HL-60/S4 (cell line): ENCODE data around the gene KLHL24.
"Not testable (repeated sequence)": the region's sequence is repeated elsewhere in the genome, so short reads cannot be mapped to it uniquely, and the experiment has no call there.

Source experiments
- in situ Hi-C: fragments of 300-500 bp; cut with MboI; formaldehyde crosslinking; loops from 2 replicates; pipeline ENCODE4 v1.14.3; 2022; ENCODE audit warnings: low sequenced_read_pairs

The KLHL24 gene

GRCh38 chr3:183635431-183636220 is at the start of gene KLHL24:
Gene KLHL24 (plus strand): TSS chr3:183635623. CDS start chr3:183650357, 14,734 bp downstream.
- in situ Hi-C loops = no loop called here

GRCh38 chr3:183586477-183586876 is 48.9 kb upstream of the KLHL24 start:
- in situ Hi-C loops = no loop called here

GRCh38 chr3:183587336-183587735 is 48.1 kb upstream of the KLHL24 start:
- in situ Hi-C loops = no loop called here

- in situ Hi-C loops = no loop called here
These were observed 45.0 kb upstream of the KLHL24 start for GRCh38 chr3:183590442-183590841.

GRCh38 chr3:183591881-183592521 is 43.4 kb upstream of the KLHL24 start:
- in situ Hi-C loops = no loop called here

GRCh38 chr3:183592821-183593220 is 42.6 kb upstream of the KLHL24 start:
- in situ Hi-C loops = no loop called here

- in situ Hi-C loops = no loop called here
These were observed 40.8 kb upstream of the KLHL24 start for GRCh38 chr3:183594636-183595035.

- in situ Hi-C loops = no loop called here
These were observed 37.5 kb upstream of the KLHL24 start for GRCh38 chr3:183597959-183598358.

- in situ Hi-C loops = not testable (repeated sequence)
These were observed 24.1 kb upstream of the KLHL24 start for GRCh38 chr3:183611326-183611725.

GRCh38 chr3:183613366-183614285 is 21.8 kb upstream of the KLHL24 start:
- in situ Hi-C loops = no loop called here

- in situ Hi-C loops = no loop called here
These were observed 16.9 kb upstream of the KLHL24 start for GRCh38 chr3:183618542-183618941.

- in situ Hi-C loops = no loop called here
These were observed 16.4 kb upstream of the KLHL24 start for GRCh38 chr3:183619010-183619409.

GRCh38 chr3:183619624-183620251 is 15.7 kb upstream of the KLHL24 start:
- in situ Hi-C loops = no loop called here

- in situ Hi-C loops = no loop called here
These were observed 15.2 kb upstream of the KLHL24 start for GRCh38 chr3:183620252-183620628.

- in situ Hi-C loops = not testable (repeated sequence)
These were observed 12.9 kb upstream of the KLHL24 start for GRCh38 chr3:183622473-183622872.

GRCh38 chr3:183626877-183627594 is 8.4 kb upstream of the KLHL24 start:
- in situ Hi-C loops = no loop called here

- in situ Hi-C loops = no loop called here
These were observed 5.7 kb upstream of the KLHL24 start for GRCh38 chr3:183629546-183630301.

- in situ Hi-C loops = no loop called here
These were observed 3.7 kb upstream of the KLHL24 start for GRCh38 chr3:183631715-183632114.

- in situ Hi-C loops = not testable (repeated sequence)
These were observed 2.7 kb upstream of the KLHL24 start for GRCh38 chr3:183632725-183633124.

GRCh38 chr3:183634707-183635106 is 716 bp upstream of the KLHL24 start:
- in situ Hi-C loops = no loop called here
